Astrocyte (in vitro differentiated cells and primary cell): ENCODE measurements around the gene PRRC2C. TPM values are rescaled to one million over a fixed set of nuclear protein-coding genes. Genes with fewer than 3 reads are reported as not detected.

Experiments used
- DNase-seq: peaks from one replicate; pipeline ENCODE4 v3.0.0-alpha.2; 2010; ENCODE audit warnings: low read depth
- FAIRE-seq: peaks from 2 replicates; lab custom pipeline; 2011; peaks lifted over from hg19 to GRCh38; lab: Jason Lieb, UNC
- H2AFZ ChIP-seq: 2 replicates; pipeline ENCODE4 v1.6.0; 2012; ENCODE audit warnings: low read depth, low read length, inconsistent platforms
- H3K27ac ChIP-seq: 2 replicates; pipeline ENCODE4 v1.5.1; 2011; ENCODE audit warnings: low read depth, low read length, inconsistent platforms
- H3K27me3 ChIP-seq: 2 replicates; pipeline ENCODE4 v1.6.0; 2011; ENCODE audit warnings: low read length, inconsistent platforms; ENCODE audit not compliant: insufficient read depth
- H3K36me3 ChIP-seq: 2 replicates; pipeline ENCODE4 v1.5.1; 2011; ENCODE audit warnings: low read length, inconsistent platforms; ENCODE audit not compliant: insufficient read depth
- H3K4me1 ChIP-seq: 2 replicates; pipeline ENCODE4 v1.5.1; 2011; ENCODE audit warnings: low read length, inconsistent platforms; ENCODE audit not compliant: insufficient read depth
- H3K4me2 ChIP-seq: 2 replicates; pipeline ENCODE4 v1.6.0; 2012; ENCODE audit warnings: low read length, inconsistent platforms
- H3K4me3 ChIP-seq: 2 replicates; pipeline ENCODE4 v1.5.1; 2011; ENCODE audit warnings: low read depth, mild to moderate bottlenecking, low read length, inconsistent platforms; ENCODE audit not compliant: insufficient read depth
- H3K79me2 ChIP-seq: 2 replicates; pipeline ENCODE4 v1.6.0; 2012; ENCODE audit warnings: mild to moderate bottlenecking, low read length, inconsistent platforms; ENCODE audit not compliant: insufficient read depth
- H3K9ac ChIP-seq: 2 replicates; pipeline ENCODE4 v1.6.0; 2012; ENCODE audit warnings: mild to moderate bottlenecking, low read length, inconsistent platforms
- H3K9me3 ChIP-seq: 2 replicates; pipeline ENCODE4 v1.5.1; 2012; ENCODE audit warnings: low read depth, mild to moderate bottlenecking, low read length, inconsistent platforms; ENCODE audit not compliant: insufficient read depth
- H4K20me1 ChIP-seq: 2 replicates; pipeline ENCODE4 v1.6.0; 2012; ENCODE audit warnings: low read length, inconsistent platforms; ENCODE audit not compliant: insufficient read depth
- H3K27ac Mint-ChIP-seq: one replicate; pipeline ENCODE4 v1.8.0; 2021; ENCODE audit warnings: mild to moderate bottlenecking, mixed read lengths; ENCODE audit not compliant: unreplicated experiment
- H3K27me3 Mint-ChIP-seq: one replicate; pipeline ENCODE4 v1.8.0; 2021; ENCODE audit warnings: low read depth, mixed read lengths; ENCODE audit not compliant: unreplicated experiment
- H3K36me3 Mint-ChIP-seq: one replicate; pipeline ENCODE4 v1.8.0; 2021; ENCODE audit warnings: low read depth, mixed read lengths; ENCODE audit not compliant: unreplicated experiment
- H3K4me1 Mint-ChIP-seq: one replicate; pipeline ENCODE4 v1.8.0; 2021; ENCODE audit warnings: low read depth, mixed read lengths; ENCODE audit not compliant: unreplicated experiment
- H3K4me3 Mint-ChIP-seq: one replicate; pipeline ENCODE4 v1.8.0; 2021; ENCODE audit warnings: mild to moderate bottlenecking, moderate library complexity, mixed read lengths; ENCODE audit not compliant: unreplicated experiment
- H3K9me3 Mint-ChIP-seq: one replicate; pipeline ENCODE4 v1.8.0; 2021; ENCODE audit warnings: mild to moderate bottlenecking, mixed read lengths; ENCODE audit not compliant: unreplicated experiment
- CTCF ChIP-seq: IDR thresholded peaks from 2 replicates; pipeline ENCODE4 v1.5.1; 2011; ENCODE audit warnings: low read depth, mild to moderate bottlenecking, inconsistent platforms, low read length, moderate library complexity; ENCODE audit not compliant: insufficient read depth
- EZH2 ChIP-seq: IDR thresholded peaks from 2 replicates; pipeline ENCODE4 v1.6.1; 2012; ENCODE audit warnings: mild to moderate bottlenecking, low read length, inconsistent platforms; ENCODE audit not compliant: insufficient read depth
- total RNA-seq: library from RNA; stranded (reverse); gene quantifications from 2 replicates; pipeline ENCODE4 v1.2.1, GENCODE V29; 2021

Gene PRRC2C
- total RNA-seq, 1 donor from 2014 or later, result 196 TPM

GRCh38 chr1:171576144-171576543, 90.8 kb downstream of the PRRC2C start:
- peaks cover 20% of the 10 kb centered on the region for H3K36me3 Mint-ChIP-seq
- no peaks in the 10 kb centered on the region for H3K27me3 Mint-ChIP-seq
- no peak overlapping the region for H3K27ac Mint-ChIP-seq
- H3K9me3 Mint-ChIP-seq, result no peaks in the 10 kb centered on the region
- no peaks in the 10 kb centered on the region for H3K9me3 ChIP-seq
- peaks cover 18% of the 10 kb centered on the region for H3K79me2 ChIP-seq
- FAIRE-seq (no peak), DNase-seq (no peak)
- H3K4me1 Mint-ChIP-seq, result no peaks in the 10 kb centered on the region
- no peak overlapping the region for H2AFZ ChIP-seq
- no peak overlapping the region for H3K4me3 ChIP-seq
- no peaks in the 10 kb centered on the region for H3K27me3 ChIP-seq
- no peaks in the 10 kb centered on the region for H3K4me1 ChIP-seq
- H3K27ac ChIP-seq, result no peak overlapping the region
- no peak overlapping the region for H3K4me2 ChIP-seq
- no peak overlapping the region for H3K9ac ChIP-seq
- no peak for TF ChIP-seq CTCF
- no peak for TF ChIP-seq EZH2
- peaks cover 7% of the 10 kb centered on the region for H4K20me1 ChIP-seq
- H3K4me3 Mint-ChIP-seq, result no peak overlapping the region
- H3K36me3 ChIP-seq, result peaks cover 64% of the 10 kb centered on the region

- H3K27me3 Mint-ChIP-seq, result no peaks in the 10 kb centered on the region
- no peaks in the 10 kb centered on the region for H3K9me3 Mint-ChIP-seq
- peaks cover 5% of the 10 kb centered on the region for H4K20me1 ChIP-seq
- H3K4me1 ChIP-seq, result no peaks in the 10 kb centered on the region
- TF ChIP-seq EZH2, result no peak
- no peak for TF ChIP-seq CTCF
- H3K36me3 ChIP-seq, result peaks cover 58% of the 10 kb centered on the region
- peaks cover 11% of the 10 kb centered on the region for H3K79me2 ChIP-seq
- no peak for FAIRE-seq
- no peak overlapping the region for H3K27ac Mint-ChIP-seq
- H3K4me3 ChIP-seq, result no peak overlapping the region
- no peak overlapping the region for H3K27ac ChIP-seq
- no peak overlapping the region for H3K4me2 ChIP-seq
- H3K9ac ChIP-seq, result no peak overlapping the region
- H3K27me3 ChIP-seq, result no peaks in the 10 kb centered on the region
- H3K9me3 ChIP-seq, result no peaks in the 10 kb centered on the region
- no peak for DNase-seq
- H3K4me1 Mint-ChIP-seq, result peaks cover 3% of the 10 kb centered on the region
- no peak overlapping the region for H2AFZ ChIP-seq
- no peak overlapping the region for H3K4me3 Mint-ChIP-seq
- peaks cover 23% of the 10 kb centered on the region for H3K36me3 Mint-ChIP-seq
Observed at GRCh38 chr1:171581226-171581625, 95.9 kb downstream of the PRRC2C start.

GRCh38 chr1:171581766-171582165, 96.4 kb downstream of the PRRC2C start:
- Histone ChIP-seq H3K27ac (no peak overlapping the region), H2AFZ (no peak overlapping the region), H3K4me2 (no peak overlapping the region), H3K9me3 (no peaks in the 10 kb centered on the region), H3K4me1 (no peaks in the 10 kb centered on the region), H4K20me1 (peaks cover 5% of the 10 kb centered on the region), H3K79me2 (peaks cover 9% of the 10 kb centered on the region), H3K36me3 (peaks cover 56% of the 10 kb centered on the region), H3K9ac (no peak overlapping the region), H3K4me3 (no peak overlapping the region), H3K27me3 (no peaks in the 10 kb centered on the region)
- FAIRE-seq (no peak), DNase-seq (no peak)
- no peak for TF ChIP-seq CTCF
- TF ChIP-seq EZH2, result no peak
- no peak overlapping the region for H3K4me3 Mint-ChIP-seq
- H3K36me3 Mint-ChIP-seq, result peaks cover 20% of the 10 kb centered on the region
- peaks cover 3% of the 10 kb centered on the region for H3K4me1 Mint-ChIP-seq
- no peaks in the 10 kb centered on the region for H3K9me3 Mint-ChIP-seq
- H3K27me3 Mint-ChIP-seq, result no peaks in the 10 kb centered on the region
- peak overlapping the region; percentile 19 for H3K27ac Mint-ChIP-seq
